Naive thymus-derived CD4-positive, alpha-beta T cell (primary cell): Measurements from ENCODE around the gene PCDHA6. TPM values are rescaled to one million over a fixed set of nuclear protein-coding genes. Genes with fewer than 3 reads are reported as not detected.
"Not testable (repeated sequence)": the region's sequence is repeated elsewhere in the genome, so short reads cannot be mapped to it uniquely, and the experiment has no call there.

Experiments used
- ATAC-seq: fragments of 150-1000 bp; cut with Tn5 transposase; 2 replicates; pipeline ENCODE4 v1.10.0; 2021; ENCODE audit warnings: mild to moderate bottlenecking, moderate library complexity
- CTCF ChIA-PET: fragments of 350-600 bp; sonication (Branson Sonifier 250); formaldehyde crosslinking; loops from one replicate; lab custom pipeline; 2021; ENCODE audit warnings: antibody characterized with exemption; lab: Charles Lee
- POLR2A ChIA-PET: fragments of 350-600 bp; sonication (Branson Sonifier 250); formaldehyde crosslinking; loops from one replicate; lab custom pipeline; 2021; ENCODE audit warnings: antibody characterized with exemption, inconsistent platforms; lab: Charles Lee
- DNase-seq, 9 donors: peaks; one replicate each; pipeline versions ENCODE4 v3.0.0 to v3.0.0-alpha.2; 2020 to 2022; ENCODE audit warnings: mixed read lengths in 1 of 9
- H3K27ac ChIP-seq: one replicate; pipeline ENCODE4 v1.7.0; 2013; ENCODE audit warnings: mild to moderate bottlenecking, low read depth, low read length, moderate library complexity
- H3K27me3 ChIP-seq, 2 donors: one replicate each; pipeline ENCODE4 v1.7.0; 2013; ENCODE audit warnings: low read length in 2 of 2, mild to moderate bottlenecking in 2 of 2, moderate library complexity in 2 of 2; ENCODE audit not compliant: control insufficient read depth in 2 of 2, insufficient read depth in 2 of 2
- H3K36me3 ChIP-seq, 3 experiments: 1 replicate in 2 of 3; 2 replicates in 1 of 3; pipeline ENCODE4 v1.7.0; 2013; ENCODE audit warnings: low read length in 3 of 3, mild to moderate bottlenecking in 3 of 3, moderate library complexity in 1 of 3; ENCODE audit not compliant: insufficient read depth in 3 of 3, control insufficient read depth in 2 of 3
- H3K4me1 ChIP-seq, 2 donors: one replicate each; pipeline ENCODE4 v1.7.0; 2013; ENCODE audit warnings: low read length in 2 of 2, mild to moderate bottlenecking in 2 of 2, moderate library complexity in 1 of 2; ENCODE audit not compliant: control insufficient read depth in 2 of 2, insufficient read depth in 2 of 2
- H3K4me3 ChIP-seq: 2 replicates; pipeline ENCODE4 v1.7.0; 2013; ENCODE audit warnings: mild to moderate bottlenecking, low read length
- H3K9me3 ChIP-seq, 3 experiments: 1 replicate in 2 of 3; 2 replicates in 1 of 3; pipeline ENCODE4 v1.7.0; 2013; ENCODE audit warnings: low read length in 3 of 3; ENCODE audit not compliant: control insufficient read depth in 2 of 3
- H3K27ac Mint-ChIP-seq, 9 donors: one replicate each; pipeline ENCODE4 v1.8.0; 2020 to 2022; ENCODE audit warnings: mixed read lengths in 9 of 9, mild to moderate bottlenecking in 8 of 9, moderate library complexity in 5 of 9, inconsistent platforms in 2 of 9
- H3K27me3 Mint-ChIP-seq, 5 donors: one replicate each; pipeline ENCODE4 v1.8.0; 2021 to 2022; ENCODE audit warnings: mixed read lengths in 5 of 5, mild to moderate bottlenecking in 1 of 5
- H3K36me3 Mint-ChIP-seq, 5 donors: one replicate each; pipeline ENCODE4 v1.8.0; 2020 to 2022; ENCODE audit warnings: mixed read lengths in 5 of 5, mild to moderate bottlenecking in 3 of 5, inconsistent platforms in 1 of 5
- H3K4me1 Mint-ChIP-seq, 7 donors: one replicate each; pipeline ENCODE4 v1.8.0; 2020 to 2022; ENCODE audit warnings: mixed read lengths in 7 of 7, mild to moderate bottlenecking in 3 of 7, inconsistent platforms in 1 of 7
- H3K4me3 Mint-ChIP-seq, 10 donors: one replicate each; pipeline ENCODE4 v1.8.0; 2020 to 2022; ENCODE audit warnings: mild to moderate bottlenecking in 10 of 10, mixed read lengths in 10 of 10, moderate library complexity in 6 of 10, inconsistent platforms in 2 of 10
- H3K9me3 Mint-ChIP-seq, 11 donors: one replicate each; pipeline ENCODE4 v1.8.0; 2020 to 2022; ENCODE audit warnings: mixed read lengths in 11 of 11, mild to moderate bottlenecking in 4 of 11, inconsistent platforms in 1 of 11, moderate library complexity in 1 of 11
- intact Hi-C, 2 donors: fragments of 100-400 bp; cut with micrococcal nuclease; formaldehyde crosslinking; loops; one replicate each; pipeline ENCODE4 v1.15.1; 2023
- polyA plus RNA-seq, 2 donors: library from polyadenylated mRNA; unstranded; fragments of 300-500 nt; fragmentation: Illumina TruSeq; gene quantifications; one replicate each; pipeline ENCODE4 v1.2.3, GENCODE V29; 2021
- total RNA-seq, 6 experiments: library from RNA in 5 of 6; stranded (reverse) in 5 of 6; gene quantifications; 1 replicate in 5 of 6; 2 replicates in 1 of 6; pipeline ENCODE4 v1.2.3 and lab custom pipeline; 2021 to 2026

PCDHA6 gene
- total and polyA plus RNA-seq, 7 experiments from 2014 or later, result not detected

DNA sequence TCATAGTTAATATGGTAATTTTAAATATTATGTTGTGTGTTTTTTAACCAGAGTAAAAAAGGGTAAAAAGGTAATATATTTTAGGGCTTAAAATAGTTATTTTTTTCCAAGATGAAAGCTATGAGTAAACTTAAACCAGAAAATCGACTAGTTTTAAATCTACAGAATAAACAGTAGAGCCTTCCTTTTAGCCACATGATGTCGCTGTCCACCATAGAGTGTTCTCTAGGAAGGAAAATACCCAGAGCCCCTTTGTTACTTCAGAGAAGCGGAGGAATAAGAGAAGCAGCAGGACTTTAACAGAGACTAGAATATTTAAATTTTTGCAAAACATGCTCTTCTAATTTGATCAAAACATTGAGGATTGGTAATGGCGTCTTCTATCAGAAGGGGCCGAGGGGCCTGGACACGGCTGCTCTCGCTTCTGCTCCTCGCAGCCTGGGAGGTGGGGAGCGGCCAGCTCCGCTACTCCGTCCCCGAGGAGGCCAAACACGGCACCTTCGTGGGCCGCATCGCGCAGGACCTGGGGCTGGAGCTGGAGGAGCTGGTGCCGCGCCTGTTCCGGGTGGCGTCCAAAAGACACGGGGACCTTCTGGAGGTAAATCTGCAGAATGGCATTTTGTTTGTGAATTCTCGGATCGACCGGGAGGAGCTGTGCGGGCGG is 33.0 kb upstream of the PCDHA6 start, which contains the start of gene PCDHA2:
Gene PCDHA2, plus strand, starts transcription at position 258 of the 664 bp plus-strand sequence.
- intact Hi-C loops, result no loop called here
- peaks cover 0 to 2% of the 10 kb centered on the region in 2 donors for H3K27me3 ChIP-seq
- peaks cover 0 to 39% (median 8%) of the 10 kb centered on the region in 3 experiments for H3K9me3 ChIP-seq
- Mint-ChIP-seq H3K4me3 (peak within 1 kb of the TSS in 1 of 10 donors; percentile 34), H3K27me3 (peaks cover under 1 to 66% (median 48%) of the 10 kb centered on the region in 5 donors), H3K9me3 (peaks cover 0 to 86% (median 48%) of the 10 kb centered on the region in 11 donors), H3K27ac (peak within 1 kb of the TSS in 1 of 9 donors; percentile 23), H3K36me3 (peaks cover 0 to 37% (median 5%) of the 10 kb centered on the region in 5 donors), H3K4me1 (no peaks in the 10 kb centered on the region)
- H3K36me3 ChIP-seq, result no peaks in the 10 kb centered on the region
- ChIA-PET POLR2A (no interaction called here), CTCF (no interaction called here)
- H3K27ac ChIP-seq, result no peak within 1 kb of the TSS
- DNase-seq, result no peak
- H3K4me3 ChIP-seq, result no peak within 1 kb of the TSS
- no peaks in the 10 kb centered on the region for H3K4me1 ChIP-seq
- ATAC-seq, result no peak

GRCh38 chr5:140795259-140795641 is 32.5 kb upstream of the PCDHA6 start:
- H3K27ac Mint-ChIP-seq, result peak overlapping the region in 1 of 9 donors; percentile 23
- peaks cover 0 to 39% (median 8%) of the 10 kb centered on the region in 3 experiments for H3K9me3 ChIP-seq
- H3K4me3 ChIP-seq, result no peak overlapping the region
- H3K27me3 ChIP-seq, result peaks cover 0 to 2% of the 10 kb centered on the region in 2 donors
- H3K36me3 ChIP-seq, result no peaks in the 10 kb centered on the region
- peaks cover 0 to 88% (median 50%) of the 10 kb centered on the region in 11 donors for H3K9me3 Mint-ChIP-seq
- no peak for DNase-seq
- CTCF ChIA-PET, result no interaction called here
- H3K27me3 Mint-ChIP-seq, result peaks cover 0 to 69% (median 52%) of the 10 kb centered on the region in 5 donors
- H3K4me1 Mint-ChIP-seq, result no peaks in the 10 kb centered on the region
- POLR2A ChIA-PET, result no interaction called here
- intact Hi-C loops, result no loop called here
- H3K27ac ChIP-seq, result no peak overlapping the region
- no peaks in the 10 kb centered on the region for H3K4me1 ChIP-seq
- H3K4me3 Mint-ChIP-seq, result peak overlapping the region in 1 of 10 donors; percentile 34
- no peak for ATAC-seq
- H3K36me3 Mint-ChIP-seq, result peaks cover 0 to 39% (median 6%) of the 10 kb centered on the region in 5 donors

- H3K9me3 Mint-ChIP-seq, result peaks cover 0 to 89% (median 49%) of the 10 kb centered on the region in 11 donors
- peaks cover 0 to 32% (median 5%) of the 10 kb centered on the region in 5 donors for H3K36me3 Mint-ChIP-seq
- H3K27ac Mint-ChIP-seq, H3K36me3 ChIP-seq, H3K4me1 ChIP-seq, H3K4me3 Mint-ChIP-seq, POLR2A ChIA-PET, H3K27ac ChIP-seq, intact Hi-C loops, CTCF ChIA-PET, ATAC-seq, H3K27me3 ChIP-seq, H3K4me3 ChIP-seq, DNase-seq, H3K4me1 Mint-ChIP-seq: not testable (repeated sequence)
- H3K27me3 Mint-ChIP-seq, result peaks cover 0 to 71% (median 53%) of the 10 kb centered on the region in 5 donors
- peaks cover 0 to 44% (median 8%) of the 10 kb centered on the region in 3 experiments for H3K9me3 ChIP-seq
Measured at GRCh38 chr5:140796072-140796717, 31.6 kb upstream of the PCDHA6 start.

DNA sequence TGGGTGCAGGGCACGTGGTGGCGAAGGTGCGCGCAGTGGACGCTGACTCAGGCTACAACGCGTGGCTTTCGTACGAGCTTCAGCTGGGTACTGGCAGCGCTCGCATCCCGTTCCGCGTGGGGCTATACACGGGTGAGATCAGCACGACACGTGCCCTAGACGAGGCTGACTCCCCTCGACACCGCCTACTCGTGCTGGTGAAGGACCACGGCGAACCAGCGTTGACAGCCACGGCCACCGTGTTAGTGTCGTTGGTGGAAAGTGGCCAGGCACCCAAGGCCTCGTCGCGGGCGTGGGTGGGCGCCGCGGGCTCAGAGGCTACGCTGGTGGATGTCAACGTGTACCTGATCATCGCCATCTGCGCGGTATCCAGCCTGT is 31.1 kb upstream of the PCDHA6 start:
- intact Hi-C loops, result no loop called here
- H3K4me1 ChIP-seq, result no peaks in the 10 kb centered on the region
- Mint-ChIP-seq H3K27me3 (peaks cover 0 to 65% (median 48%) of the 10 kb centered on the region in 5 donors), H3K27ac (no peak overlapping the region), H3K4me3 (no peak overlapping the region), H3K36me3 (peaks cover 0 to 26% (median 4%) of the 10 kb centered on the region in 5 donors), H3K4me1 (no peaks in the 10 kb centered on the region), H3K9me3 (peaks cover 0 to 89% (median 53%) of the 10 kb centered on the region in 11 donors)
- no peak overlapping the region for H3K27ac ChIP-seq
- peaks cover 0 to 2% of the 10 kb centered on the region in 2 donors for H3K27me3 ChIP-seq
- no peaks in the 10 kb centered on the region for H3K36me3 ChIP-seq
- peaks cover 0 to 49% (median 8%) of the 10 kb centered on the region in 3 experiments for H3K9me3 ChIP-seq
- H3K4me3 ChIP-seq, result no peak overlapping the region
- CTCF ChIA-PET, result no interaction called here
- no peak for DNase-seq
- POLR2A ChIA-PET, result no interaction called here
- no peak for ATAC-seq

GRCh38 chr5:140800816-140801493 is 26.8 kb upstream of the PCDHA6 start, which contains the start of gene PCDHA3:
Gene PCDHA3 (plus strand): TSS chr5:140801057.
- Mint-ChIP-seq H3K4me3 (no peak within 1 kb of the TSS), H3K36me3 (peaks cover 0 to 25% (median 7%) of the 10 kb centered on the region in 5 donors), H3K27me3 (peaks cover 0 to 53% (median 44%) of the 10 kb centered on the region in 5 donors), H3K9me3 (peaks cover 8 to 87% (median 43%) of the 10 kb centered on the region in 11 donors), H3K4me1 (no peaks in the 10 kb centered on the region), H3K27ac (no peak within 1 kb of the TSS)
- POLR2A ChIA-PET, result no interaction called here
- CTCF ChIA-PET, result no interaction called here
- DNase-seq (no peak), ATAC-seq (no peak)
- no peak within 1 kb of the TSS for H3K4me3 ChIP-seq
- intact Hi-C loops, result loop anchor here in 1 of 2 donors (5.0 kb wide), 1 partner anchor 51 kb away; no protein-coding TSS in a partner anchor
- no peaks in the 10 kb centered on the region for H3K27me3 ChIP-seq
- H3K9me3 ChIP-seq, result peaks cover 0 to 43% (median 4%) of the 10 kb centered on the region in 3 experiments
- no peak within 1 kb of the TSS for H3K27ac ChIP-seq
- no peaks in the 10 kb centered on the region for H3K4me1 ChIP-seq
- H3K36me3 ChIP-seq, result no peaks in the 10 kb centered on the region

DNA sequence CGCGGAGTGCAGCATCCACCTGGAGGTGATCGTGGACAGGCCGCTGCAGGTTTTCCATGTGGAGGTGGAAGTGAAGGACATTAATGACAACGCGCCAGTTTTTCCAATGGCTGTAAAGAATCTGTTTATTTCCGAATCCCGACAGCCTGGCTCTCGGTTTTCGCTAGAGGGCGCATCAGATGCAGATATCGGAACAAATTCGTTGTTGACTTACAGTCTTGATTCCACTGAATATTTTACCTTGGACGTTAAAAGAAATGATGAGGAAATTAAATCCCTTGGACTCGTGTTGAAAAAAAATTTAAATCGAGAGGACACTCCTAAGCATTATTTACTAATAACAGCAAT is 26.3 kb upstream of the PCDHA6 start:
- Histone ChIP-seq H3K27me3 (peaks cover 0 to 2% of the 10 kb centered on the region in 2 donors), H3K36me3 (no peaks in the 10 kb centered on the region), H3K27ac (no peak overlapping the region), H3K4me1 (no peaks in the 10 kb centered on the region), H3K9me3 (peaks cover 0 to 43% (median 4%) of the 10 kb centered on the region in 3 experiments), H3K4me3 (no peak overlapping the region)
- Mint-ChIP-seq H3K27me3 (peaks cover 0 to 59% (median 46%) of the 10 kb centered on the region in 5 donors), H3K4me3 (no peak overlapping the region), H3K4me1 (no peaks in the 10 kb centered on the region), H3K27ac (no peak overlapping the region), H3K36me3 (peaks cover 0 to 26% (median 7%) of the 10 kb centered on the region in 5 donors), H3K9me3 (peaks cover 9 to 88% (median 41%) of the 10 kb centered on the region in 11 donors)
- no peak for DNase-seq
- CTCF ChIA-PET, result no interaction called here
- ATAC-seq, result no peak
- intact Hi-C loops, result loop anchor here in 1 of 2 donors (5.0 kb wide), 1 partner anchor 51 kb away; no protein-coding TSS in a partner anchor
- POLR2A ChIA-PET, result no interaction called here
